GM19023 (cell line): Measurements from ENCODE around the gene AKAP4.

Source experiments
- ATAC-seq: cut with Tn5 transposase; IDR thresholded peaks from one replicate; pipeline ENCODE4 v1.9.1; 2021; ENCODE audit warnings: mild to moderate bottlenecking, moderate library complexity; ENCODE audit not compliant: unreplicated experiment

The AKAP4 gene

DNA sequence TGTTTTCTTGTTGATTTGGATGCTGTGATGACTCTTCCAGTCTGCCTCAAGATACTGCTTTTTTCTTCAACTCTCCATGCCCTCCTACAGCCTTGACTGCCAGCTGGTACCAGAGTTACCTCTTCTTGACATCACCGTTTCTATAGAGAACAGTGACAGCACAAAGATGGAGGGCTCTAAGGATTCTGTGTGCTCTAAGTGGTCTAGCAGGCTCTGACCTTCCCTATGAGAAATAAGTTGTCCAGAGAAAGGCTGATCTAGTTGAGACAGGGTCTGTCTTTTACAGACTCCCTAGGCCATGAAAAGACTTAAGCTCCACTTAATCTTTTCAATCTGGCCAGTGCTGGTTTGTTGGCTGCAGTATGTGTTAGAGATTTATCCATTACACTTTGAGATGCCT lies at the start of gene AKAP4:
AKAP4 (minus strand) TSS at position 101 of the 400 bp plus-strand sequence. CDS start 118 bp downstream, outside the sequence.
- no peak for ATAC-seq

DNA sequence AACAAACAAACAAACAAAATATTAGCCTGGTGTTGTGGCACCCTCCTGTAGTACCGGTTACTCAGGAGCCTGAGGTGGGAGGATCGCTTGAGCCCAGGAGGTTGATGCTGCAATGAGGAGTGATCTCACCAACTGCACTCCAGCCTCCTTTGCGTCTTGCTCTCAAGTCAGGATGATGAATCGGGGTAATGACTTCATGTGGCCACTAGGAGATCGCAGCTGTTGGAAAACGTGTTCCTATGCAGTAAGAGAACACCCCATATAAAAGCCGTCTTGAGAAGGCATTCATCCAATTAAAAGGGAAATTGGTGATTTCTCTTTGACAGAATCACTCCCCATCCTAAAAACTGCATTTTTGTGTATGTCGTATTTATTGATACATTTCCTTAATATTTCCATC lies 10.7 kb upstream of the AKAP4 start:
- ATAC-seq = no peak

DNA sequence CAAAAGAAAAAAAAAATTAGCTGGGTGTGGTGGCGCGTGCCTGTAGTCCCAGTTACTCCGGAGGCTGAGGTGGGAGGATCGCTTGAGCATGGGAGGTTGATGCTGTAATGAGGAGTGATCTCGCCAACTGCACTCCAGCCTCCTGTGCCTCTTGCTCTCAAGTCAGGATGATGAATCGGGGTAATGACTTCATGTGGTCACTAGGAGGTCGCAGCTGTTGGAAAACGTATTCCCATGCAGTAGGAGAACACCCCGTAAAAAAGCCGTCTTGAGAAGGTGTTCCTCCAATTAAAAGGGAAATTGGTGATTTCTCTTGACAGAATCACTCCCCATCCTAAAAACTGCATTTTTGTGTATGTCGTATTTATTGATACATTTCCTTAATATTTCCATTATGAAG lies 5.9 kb upstream of the AKAP4 start:
- no peak for ATAC-seq

- peak; percentile 96 for ATAC-seq
Observed at GRCh38 chrX:50204364-50204899, 3.6 kb upstream of the AKAP4 start, which contains the start of gene CCNB3. Gene CCNB3 (plus strand): TSS chrX:50204765. CDS start chrX:50285164, 80,399 bp downstream.

DNA sequence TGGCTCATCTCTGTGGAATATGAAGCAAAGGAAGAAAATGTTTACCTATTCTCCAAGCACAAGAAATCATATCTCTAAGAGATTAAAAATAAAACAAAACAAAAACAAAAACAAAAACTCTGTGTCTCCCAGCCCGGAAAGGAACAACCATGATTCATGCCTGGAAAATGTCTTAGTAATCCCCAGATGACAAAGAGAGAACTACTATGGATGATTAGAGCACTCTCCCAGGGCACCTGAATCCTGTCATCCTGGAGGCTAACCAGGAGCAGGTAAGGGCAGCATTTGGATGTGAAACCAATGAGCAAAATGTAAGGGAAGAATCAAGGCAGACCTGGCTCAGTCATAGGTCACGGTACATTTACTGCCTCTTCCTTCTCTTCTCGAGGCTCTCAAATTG lies 1.7 kb upstream of the AKAP4 start:
- no peak for ATAC-seq

DNA sequence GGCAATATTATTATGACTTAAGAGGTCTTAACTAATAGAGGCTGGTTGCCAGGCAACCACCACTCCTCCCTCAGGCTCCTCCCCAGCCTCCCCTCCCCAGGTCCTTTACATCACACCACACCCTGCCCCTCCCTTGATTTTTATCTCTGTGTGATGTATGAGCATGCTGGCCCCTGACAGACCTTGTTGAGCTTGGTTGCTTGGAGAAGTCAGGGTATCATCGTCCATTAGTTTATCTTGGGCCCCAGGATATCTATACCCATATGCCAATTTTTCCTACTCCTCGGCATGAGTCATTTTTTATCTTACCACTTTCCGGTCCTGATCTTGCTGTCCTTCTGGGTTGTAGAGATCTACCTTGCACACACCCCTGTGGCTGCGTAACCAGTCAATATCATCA lies 2.5 kb downstream of the AKAP4 start:
- no peak for ATAC-seq

GRCh38 chrX:50188859-50189600 lies 11.8 kb downstream of the AKAP4 start:
- no peak for ATAC-seq

GRCh38 chrX:50183891-50184290 lies 16.9 kb downstream of the AKAP4 start:
- ATAC-seq = no peak

DNA sequence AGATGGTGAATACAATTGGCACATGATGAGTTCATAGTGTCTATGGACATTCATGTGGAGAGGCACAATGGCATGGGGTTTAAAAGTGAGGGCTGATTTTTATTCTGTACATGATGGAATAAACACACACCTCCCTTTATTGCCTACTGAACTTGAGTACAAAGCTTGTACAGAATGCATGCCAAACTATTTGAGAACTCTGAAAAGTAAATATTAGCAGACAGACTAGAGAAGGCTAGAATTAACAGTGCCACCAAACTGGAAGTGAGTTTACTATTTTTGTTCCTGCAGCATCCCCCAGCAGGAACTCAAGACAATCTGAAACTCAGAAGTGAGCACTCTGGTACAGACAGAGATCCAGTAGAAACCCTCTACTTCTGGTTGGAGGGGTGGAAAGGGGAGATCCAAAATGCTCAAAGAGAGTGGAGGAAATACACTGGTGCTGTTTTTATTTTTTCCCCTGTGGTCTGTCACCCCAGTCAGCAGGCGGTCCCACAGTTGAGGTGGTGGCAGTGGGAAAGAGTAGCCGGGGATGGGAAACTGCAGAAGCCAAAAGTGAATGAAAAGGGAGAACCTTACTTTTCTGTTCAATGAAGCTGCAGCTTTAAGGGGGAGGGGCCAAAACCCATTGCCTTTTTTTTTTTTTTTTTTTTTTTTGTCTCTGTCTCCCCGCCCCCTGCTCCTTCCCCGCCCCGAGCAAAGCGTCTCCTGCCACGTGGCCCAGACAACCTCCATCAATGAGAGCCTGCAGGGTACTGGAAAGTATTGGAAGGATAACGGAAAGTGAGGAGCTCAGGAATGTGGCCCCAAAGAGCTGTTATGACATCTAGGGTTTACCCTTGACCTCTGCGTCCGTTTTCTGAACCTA lies 20.5 kb downstream of the AKAP4 start:
- ATAC-seq = no peak

GRCh38 chrX:50169717-50170116 lies 31.1 kb downstream of the AKAP4 start:
- ATAC-seq = no peak

GRCh38 chrX:50168241-50168687 lies 32.5 kb downstream of the AKAP4 start:
- no peak for ATAC-seq

- ATAC-seq = no peak
Observed at GRCh38 chrX:50167366-50167765, 33.4 kb downstream of the AKAP4 start.

DNA sequence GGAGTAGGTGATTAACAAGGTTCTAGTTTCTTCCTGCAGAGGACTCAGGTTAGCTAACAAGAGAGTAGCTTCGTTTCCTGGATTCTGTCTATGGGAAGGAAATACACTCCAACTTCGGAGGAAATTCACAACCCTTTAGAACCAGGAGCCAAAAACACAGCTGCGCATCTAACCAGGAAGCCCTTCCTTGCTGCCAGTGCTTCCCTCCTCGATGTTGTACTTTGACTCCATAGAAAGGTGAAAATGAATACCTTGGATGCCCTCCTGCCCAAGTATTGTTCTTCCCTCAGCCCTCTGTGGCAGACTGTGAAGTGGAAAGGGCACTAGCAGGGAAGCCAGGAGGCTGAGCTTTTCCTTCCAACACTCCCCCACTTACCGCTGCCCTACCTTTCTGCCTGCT lies 35.1 kb downstream of the AKAP4 start:
- no peak for ATAC-seq

DNA sequence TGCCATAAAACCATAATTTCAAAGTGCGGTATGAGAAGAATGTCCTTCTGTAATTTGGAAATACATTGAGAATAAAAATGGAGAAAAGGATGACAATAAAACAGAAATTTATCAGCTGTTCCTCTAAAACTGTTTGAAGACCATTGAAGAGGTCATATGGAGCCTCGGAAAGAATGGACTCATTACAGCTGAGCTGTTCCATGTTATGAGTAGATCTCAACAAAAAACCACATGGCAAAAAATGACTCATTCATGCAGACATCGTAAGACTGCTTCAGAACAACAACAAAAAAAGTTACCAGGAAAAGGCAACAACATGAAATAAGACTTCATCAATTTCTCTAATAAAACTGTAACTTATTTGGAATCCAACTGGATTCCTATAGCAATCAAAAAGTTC lies 39.7 kb downstream of the AKAP4 start:
- no peak for ATAC-seq

DNA sequence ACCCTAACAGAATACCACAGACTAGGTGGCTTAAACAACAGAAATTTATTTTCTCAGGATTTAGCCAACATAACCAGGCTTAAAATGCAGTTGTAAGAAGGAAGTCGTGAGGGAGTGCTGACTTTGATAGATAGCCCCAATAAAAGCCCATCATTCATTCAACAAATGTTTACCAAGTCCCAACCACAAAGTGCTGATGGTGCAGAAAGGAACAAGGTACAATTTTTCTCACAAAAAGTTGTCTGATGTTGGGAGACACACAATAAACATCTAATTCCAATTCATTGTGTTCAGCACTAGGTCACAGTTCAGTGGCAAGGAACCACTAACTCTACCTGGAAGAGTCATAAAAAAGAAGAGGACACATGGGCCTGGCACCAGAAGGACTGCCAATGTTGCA lies 42.2 kb downstream of the AKAP4 start:
- ATAC-seq = no peak

DNA sequence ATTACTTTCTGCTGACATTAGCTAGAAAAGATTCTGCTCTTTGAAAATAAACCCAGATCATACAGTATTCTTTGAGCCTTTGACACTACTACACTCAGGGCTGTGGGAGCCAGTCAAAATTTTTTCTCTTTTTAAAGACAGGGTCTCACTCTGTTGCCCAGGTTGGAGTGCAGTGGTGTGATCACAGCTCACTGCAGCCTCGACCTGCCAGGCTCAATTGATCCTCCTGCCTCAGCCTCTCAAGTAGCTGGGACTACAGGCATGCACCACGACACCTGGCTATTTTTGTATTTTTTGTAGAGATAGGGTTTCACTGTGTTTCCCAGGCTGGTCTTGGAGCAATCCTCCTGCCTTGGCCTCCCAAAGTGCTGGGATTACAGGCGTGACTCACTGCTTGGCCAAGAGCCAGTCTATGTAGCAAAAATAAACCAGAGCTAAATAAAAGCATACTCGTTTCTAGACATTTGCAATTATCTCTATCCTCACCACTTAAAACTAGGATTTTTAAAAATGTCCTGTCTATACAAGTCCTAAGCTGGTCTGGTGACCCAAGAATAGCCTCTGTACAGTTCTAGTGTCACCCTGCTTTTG lies 43.2 kb downstream of the AKAP4 start:
- ATAC-seq = no peak

DNA sequence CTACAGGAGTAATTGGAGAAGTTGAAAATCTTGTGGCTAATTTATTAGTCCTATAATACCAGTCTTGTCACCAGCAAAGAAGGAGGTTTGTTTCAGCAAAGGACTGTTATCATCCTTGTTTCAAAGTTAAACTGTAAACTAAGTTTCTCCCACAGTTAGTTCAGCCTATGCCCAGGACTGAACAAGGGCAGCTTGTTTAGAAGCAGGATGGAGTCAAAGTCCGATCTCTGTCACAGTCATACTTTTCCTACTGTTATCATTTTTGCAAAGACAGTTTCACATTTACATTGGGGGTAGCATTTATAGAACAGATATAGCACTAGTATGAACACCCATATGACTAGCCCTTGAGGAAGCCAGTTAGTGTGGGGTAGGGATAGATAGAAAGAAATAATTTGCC lies 46.4 kb downstream of the AKAP4 start:
- ATAC-seq = no peak

GRCh38 chrX:50152456-50152855 lies 48.4 kb downstream of the AKAP4 start:
- no peak for ATAC-seq

- no peak for ATAC-seq
Observed at GRCh38 chrX:50147972-50148371, 52.8 kb downstream of the AKAP4 start.
